Heart left ventricle (tissue), 13 donors: ENCODE measurements around the gene P4HB.

ENCODE experiments used
- POLR2A ChIP-seq, 2 donors: fragments of 450-650 bp; IDR thresholded peaks; one replicate each; pipeline ENCODE4 v1.6.1; 2017; ENCODE audit warnings: antibody characterized with exemption in 2 of 2, mild to moderate bottlenecking in 2 of 2, moderate library complexity in 2 of 2
- TF ChIP-seq, protein P1 (sequence below), 12 donors: fragments of 200-600 bp; sonication (generic) in 4 of 12; IDR thresholded peaks; one replicate each; pipeline versions ENCODE4 v1.5.0 to v1.8.0; 2018 to 2022; ENCODE audit warnings: antibody characterized with exemption in 12 of 12, mild to moderate bottlenecking in 5 of 12
- donor health status: ischemic (EF 13 %, LVEDD 7.1; RV severe dilation, severe dysfunction).
- donor health status: DM: no; HTN: yes; CAD: no.
- donor health status: DM: no; HTN: no; CAD: no.
- donor health status: ischemic (EF 25% LVEDD 6.9; RV normal size, moderate dysfunction).
- donor health status: ischemic (EF 25% LVEDD 5.7; RV mildly dilated, moderate dysfunction).
- donor health status: ischemic (EF 35%, LVEDD 5.7; RV mildly dilated, moderate dysfunction).
- donor health status: nonischemic (EF 11% LVEDD 7.7; RV severe dilation, severe dysfunction).
- donor health status: DM: yes; HTN: yes; CAD: no.
- donor health status: PGD.
- donor health status: ischemic (EF 29% LVEDD 5.4; RV normal size, mild dysfunction).
- donor health status: nonischemic (EF 23%, LVEDD 6.1; RV moderate dilation, normal function).

DNA sequence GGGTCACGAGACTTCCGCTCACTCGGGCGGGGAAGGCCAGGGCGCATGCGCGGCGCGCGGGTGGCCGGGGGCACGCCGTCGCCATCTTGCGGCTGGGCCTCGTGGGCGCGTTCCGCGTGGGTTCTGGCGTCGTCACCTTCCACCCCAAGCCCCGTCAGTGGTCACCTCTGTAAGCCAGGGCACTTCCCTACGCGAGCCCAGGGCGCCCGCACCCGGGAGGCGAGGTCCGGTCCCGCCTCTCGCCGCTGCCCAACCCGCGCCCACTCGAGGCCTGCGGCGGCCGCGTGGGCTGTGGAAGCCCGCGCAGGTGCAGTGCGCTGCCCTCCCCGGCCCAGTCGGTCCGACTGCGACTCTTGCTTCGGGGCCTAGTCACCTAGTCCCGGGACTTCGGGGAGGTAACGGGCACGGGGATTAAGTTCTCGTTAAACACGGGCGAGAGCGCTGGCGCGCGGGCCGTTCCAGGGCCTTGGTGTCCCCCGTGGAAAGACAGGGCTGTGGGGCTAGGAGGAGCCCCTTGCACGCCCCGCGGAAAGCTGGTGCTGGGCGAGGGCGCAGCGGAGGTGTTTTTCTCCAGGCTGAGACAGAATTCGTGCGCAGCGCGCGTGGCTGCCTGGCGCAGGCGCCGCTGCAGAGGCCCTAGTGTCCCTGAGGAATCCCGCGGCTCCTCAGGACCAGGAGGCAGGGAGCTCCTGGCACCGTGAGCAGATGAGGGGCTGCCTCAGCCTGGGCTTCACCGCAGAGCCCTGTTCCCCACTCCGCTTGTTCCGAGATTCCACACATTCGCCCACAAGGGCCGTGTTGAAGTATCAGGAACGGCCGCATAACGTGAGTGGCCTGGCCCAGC, 11.3 kb upstream of the P4HB start:
- TF ChIP-seq, protein P1, sequence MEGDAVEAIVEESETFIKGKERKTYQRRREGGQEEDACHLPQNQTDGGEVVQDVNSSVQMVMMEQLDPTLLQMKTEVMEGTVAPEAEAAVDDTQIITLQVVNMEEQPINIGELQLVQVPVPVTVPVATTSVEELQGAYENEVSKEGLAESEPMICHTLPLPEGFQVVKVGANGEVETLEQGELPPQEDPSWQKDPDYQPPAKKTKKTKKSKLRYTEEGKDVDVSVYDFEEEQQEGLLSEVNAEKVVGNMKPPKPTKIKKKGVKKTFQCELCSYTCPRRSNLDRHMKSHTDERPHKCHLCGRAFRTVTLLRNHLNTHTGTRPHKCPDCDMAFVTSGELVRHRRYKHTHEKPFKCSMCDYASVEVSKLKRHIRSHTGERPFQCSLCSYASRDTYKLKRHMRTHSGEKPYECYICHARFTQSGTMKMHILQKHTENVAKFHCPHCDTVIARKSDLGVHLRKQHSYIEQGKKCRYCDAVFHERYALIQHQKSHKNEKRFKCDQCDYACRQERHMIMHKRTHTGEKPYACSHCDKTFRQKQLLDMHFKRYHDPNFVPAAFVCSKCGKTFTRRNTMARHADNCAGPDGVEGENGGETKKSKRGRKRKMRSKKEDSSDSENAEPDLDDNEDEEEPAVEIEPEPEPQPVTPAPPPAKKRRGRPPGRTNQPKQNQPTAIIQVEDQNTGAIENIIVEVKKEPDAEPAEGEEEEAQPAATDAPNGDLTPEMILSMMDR (IDR thresholded peaks at IDR 0.05), result peak in 11 of 12 donors; percentile 6 to 73 (median 52)
- peak in 1 of 2 donors; percentile 95 for TF ChIP-seq POLR2A (IDR thresholded peaks at IDR 0.05)
